Nephron progenitor cell (in vitro differentiated cells): ENCODE results near the gene MYOZ3.

Experiments
- DNase-seq: peaks from one replicate; pipeline ENCODE4 v3.0.0; 2021
- H3K27ac Mint-ChIP-seq: 2 replicates; pipeline ENCODE4 v1.8.0; 2021; ENCODE audit warnings: mild to moderate bottlenecking, moderate library complexity, mixed read lengths
- H3K27me3 Mint-ChIP-seq: 2 replicates; pipeline ENCODE4 v1.8.0; 2021; ENCODE audit warnings: mild to moderate bottlenecking, low read depth, mixed read lengths; ENCODE audit not compliant: poor library complexity
- H3K36me3 Mint-ChIP-seq: 2 replicates; pipeline ENCODE4 v1.8.0; 2021; ENCODE audit warnings: low read depth, mixed read lengths
- H3K4me1 Mint-ChIP-seq: 2 replicates; pipeline ENCODE4 v1.8.0; 2021; ENCODE audit warnings: mixed read lengths
- H3K4me3 Mint-ChIP-seq: 2 replicates; pipeline ENCODE4 v1.8.0; 2021; ENCODE audit warnings: mild to moderate bottlenecking, moderate library complexity, mixed read lengths
- H3K9me3 Mint-ChIP-seq: 2 replicates; pipeline ENCODE4 v1.8.0; 2021; ENCODE audit warnings: mild to moderate bottlenecking, moderate library complexity, mixed read lengths
- CTCF ChIP-seq: fragments of 200-600 bp; sonication (generic); IDR thresholded peaks from 2 replicates; pipeline ENCODE4 v1.5.0; 2021; ENCODE audit warnings: antibody characterized with exemption

The MYOZ3 gene

GRCh38 chr5:150619359-150620230 is 41.5 kb upstream of the MYOZ3 start:
- no peak for TF ChIP-seq CTCF
- Mint-ChIP-seq H3K4me3 (no peak overlapping the region), H3K4me1 (peaks cover 72% of the 10 kb centered on the region)

GRCh38 chr5:150621301-150621700 is 39.8 kb upstream of the MYOZ3 start:
- Mint-ChIP-seq H3K36me3 (no peaks in the 10 kb centered on the region), H3K4me1 (peaks cover 57% of the 10 kb centered on the region), H3K27ac (no peak overlapping the region), H3K4me3 (no peak overlapping the region), H3K9me3 (no peaks in the 10 kb centered on the region), H3K27me3 (peaks cover 30% of the 10 kb centered on the region)
- DNase-seq = no peak
- no peak for TF ChIP-seq CTCF

More at GRCh38 chr5:150619359-150620230, 41.5 kb upstream of the MYOZ3 start:
- Mint-ChIP-seq H3K36me3 (no peaks in the 10 kb centered on the region), H3K27me3 (peaks cover 32% of the 10 kb centered on the region), H3K27ac (no peak overlapping the region), H3K9me3 (no peaks in the 10 kb centered on the region)
- DNase-seq = no peak

- Mint-ChIP-seq H3K27ac (no peak overlapping the region), H3K9me3 (no peaks in the 10 kb centered on the region), H3K4me1 (peaks cover 49% of the 10 kb centered on the region), H3K4me3 (no peak overlapping the region), H3K27me3 (peaks cover 33% of the 10 kb centered on the region), H3K36me3 (no peaks in the 10 kb centered on the region)
- TF ChIP-seq CTCF = no peak
- DNase-seq = no peak
Measured at GRCh38 chr5:150622157-150622556, 38.9 kb upstream of the MYOZ3 start.

- H3K4me3 Mint-ChIP-seq = peak overlapping the region; percentile 21
- DNase-seq = no peak
- H3K4me1 Mint-ChIP-seq = peaks cover 43% of the 10 kb centered on the region
- TF ChIP-seq CTCF = no peak
- no peaks in the 10 kb centered on the region for H3K36me3 Mint-ChIP-seq
- no peak overlapping the region for H3K27ac Mint-ChIP-seq
- peaks cover 25% of the 10 kb centered on the region for H3K27me3 Mint-ChIP-seq
- no peaks in the 10 kb centered on the region for H3K9me3 Mint-ChIP-seq
Measured at GRCh38 chr5:150623152-150623877, 37.7 kb upstream of the MYOZ3 start.

GRCh38 chr5:150623878-150624216 is 37.2 kb upstream of the MYOZ3 start:
- H3K9me3 Mint-ChIP-seq = no peaks in the 10 kb centered on the region
- peaks cover 37% of the 10 kb centered on the region for H3K4me1 Mint-ChIP-seq
- H3K4me3 Mint-ChIP-seq = peak overlapping the region; percentile 86
- peaks cover 25% of the 10 kb centered on the region for H3K27me3 Mint-ChIP-seq
- H3K36me3 Mint-ChIP-seq = no peaks in the 10 kb centered on the region
- no peak overlapping the region for H3K27ac Mint-ChIP-seq
- TF ChIP-seq CTCF = no peak
- no peak for DNase-seq
